GM12865 (cell line): ENCODE data around the gene MFSD1.

Experiments
- DNase-seq: peaks from one replicate; pipeline ENCODE4 v3.0.0; 2010; ENCODE audit warnings: low read depth
- H3K4me3 ChIP-seq: 2 replicates; pipeline ENCODE4 v1.5.1; 2011; ENCODE audit warnings: mild to moderate bottlenecking, low read depth, low read length, control low read depth
- TF ChIP-seq, protein P1 (sequence below): IDR thresholded peaks from 2 replicates; pipeline ENCODE4 v1.5.1; 2011; ENCODE audit warnings: low read length, control low read depth, low read depth, inconsistent platforms; ENCODE audit not compliant: insufficient read depth; ENCODE audit errors: missing control alignments

MFSD1 gene

DNA sequence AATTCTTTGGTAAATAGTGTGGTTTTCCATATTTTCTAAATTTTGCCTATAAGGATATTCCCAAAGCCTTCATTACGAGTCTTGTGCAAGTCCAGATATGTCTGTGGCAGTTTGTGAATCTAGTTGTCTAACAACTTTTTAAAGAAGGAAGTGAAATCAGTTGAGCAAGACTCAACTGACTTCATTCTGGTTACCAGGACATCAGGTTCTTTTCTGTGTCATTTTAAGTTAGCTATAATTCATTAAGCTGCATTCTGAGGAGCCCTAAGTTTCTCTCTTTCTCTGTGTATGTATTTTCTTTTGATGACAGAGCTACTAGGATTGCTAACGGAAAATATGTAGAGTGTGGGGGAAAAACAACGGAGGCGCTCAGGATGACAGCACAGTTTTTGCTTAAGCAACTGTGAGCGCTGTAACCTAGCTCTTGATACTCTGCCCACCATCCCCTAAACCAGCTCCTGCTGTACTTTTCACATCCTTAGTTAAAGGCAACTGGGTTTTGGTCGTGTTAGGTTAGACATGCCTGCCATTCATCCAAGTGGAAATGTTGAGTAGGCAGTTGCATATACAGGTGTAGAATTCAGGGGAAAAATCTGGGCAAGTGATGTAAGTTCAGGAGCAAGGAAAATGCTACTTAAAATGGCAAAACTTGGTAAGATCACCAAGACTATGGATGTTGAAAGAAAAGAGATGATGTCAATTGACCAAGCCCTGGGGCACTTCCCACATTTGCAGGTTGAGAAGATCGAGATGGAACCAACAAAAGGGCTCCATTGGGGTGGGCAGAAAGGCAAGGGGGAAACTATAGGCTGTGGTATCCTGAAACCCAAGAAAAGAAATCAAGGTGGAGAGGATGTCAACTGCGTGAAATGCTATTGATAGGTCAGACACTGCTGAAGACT is 9.2 kb downstream of the MFSD1 start:
- TF ChIP-seq, protein P1, sequence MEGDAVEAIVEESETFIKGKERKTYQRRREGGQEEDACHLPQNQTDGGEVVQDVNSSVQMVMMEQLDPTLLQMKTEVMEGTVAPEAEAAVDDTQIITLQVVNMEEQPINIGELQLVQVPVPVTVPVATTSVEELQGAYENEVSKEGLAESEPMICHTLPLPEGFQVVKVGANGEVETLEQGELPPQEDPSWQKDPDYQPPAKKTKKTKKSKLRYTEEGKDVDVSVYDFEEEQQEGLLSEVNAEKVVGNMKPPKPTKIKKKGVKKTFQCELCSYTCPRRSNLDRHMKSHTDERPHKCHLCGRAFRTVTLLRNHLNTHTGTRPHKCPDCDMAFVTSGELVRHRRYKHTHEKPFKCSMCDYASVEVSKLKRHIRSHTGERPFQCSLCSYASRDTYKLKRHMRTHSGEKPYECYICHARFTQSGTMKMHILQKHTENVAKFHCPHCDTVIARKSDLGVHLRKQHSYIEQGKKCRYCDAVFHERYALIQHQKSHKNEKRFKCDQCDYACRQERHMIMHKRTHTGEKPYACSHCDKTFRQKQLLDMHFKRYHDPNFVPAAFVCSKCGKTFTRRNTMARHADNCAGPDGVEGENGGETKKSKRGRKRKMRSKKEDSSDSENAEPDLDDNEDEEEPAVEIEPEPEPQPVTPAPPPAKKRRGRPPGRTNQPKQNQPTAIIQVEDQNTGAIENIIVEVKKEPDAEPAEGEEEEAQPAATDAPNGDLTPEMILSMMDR, result no peak
- H3K4me3 ChIP-seq, result no peak overlapping the region
- no peak for DNase-seq

DNA sequence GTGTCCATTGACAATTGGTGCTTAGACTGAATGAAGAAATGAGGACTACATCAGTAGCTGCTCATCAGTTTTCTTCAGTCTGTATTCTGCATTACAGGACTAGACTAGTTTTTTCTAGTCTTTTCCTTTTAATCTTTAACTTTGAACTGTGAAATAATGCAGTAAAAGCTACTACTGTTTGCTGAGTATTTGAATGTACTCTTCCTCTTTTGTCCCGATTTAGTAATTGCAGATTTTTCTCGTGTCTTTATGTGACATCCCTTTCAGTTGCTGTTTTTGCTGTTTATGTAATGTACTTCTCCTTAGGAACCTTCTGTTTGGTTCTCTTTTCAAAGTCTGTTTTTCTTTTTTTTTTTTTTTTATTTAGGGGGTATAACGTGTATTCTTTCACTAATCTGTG is 17.4 kb downstream of the MFSD1 start:
- DNase-seq, result no peak
- TF ChIP-seq, protein P1, result no peak

DNA sequence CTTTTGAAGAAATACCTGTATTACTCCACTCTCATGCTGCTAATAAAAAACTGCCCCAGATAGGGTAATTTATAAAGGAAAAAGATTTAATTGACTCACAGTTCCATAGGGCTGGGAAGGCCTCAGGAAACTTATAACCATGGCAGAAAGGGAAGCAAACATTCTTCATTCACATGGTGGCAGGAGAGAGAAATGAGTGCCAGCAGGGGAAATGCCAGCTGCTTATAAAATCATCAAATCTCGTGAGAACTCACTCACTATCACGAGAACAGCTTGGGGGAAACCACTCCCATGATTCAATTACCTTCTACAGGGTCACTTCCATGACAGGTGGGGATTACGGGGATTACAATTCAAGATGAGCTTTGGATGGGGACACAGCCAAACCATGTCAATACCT is 18.7 kb downstream of the MFSD1 start:
- no peak for DNase-seq
- no peak overlapping the region for H3K4me3 ChIP-seq
- TF ChIP-seq, protein P1, result no peak

More for the DNA sequence above, 17.4 kb downstream of the MFSD1 start:
- no peak overlapping the region for H3K4me3 ChIP-seq

DNA sequence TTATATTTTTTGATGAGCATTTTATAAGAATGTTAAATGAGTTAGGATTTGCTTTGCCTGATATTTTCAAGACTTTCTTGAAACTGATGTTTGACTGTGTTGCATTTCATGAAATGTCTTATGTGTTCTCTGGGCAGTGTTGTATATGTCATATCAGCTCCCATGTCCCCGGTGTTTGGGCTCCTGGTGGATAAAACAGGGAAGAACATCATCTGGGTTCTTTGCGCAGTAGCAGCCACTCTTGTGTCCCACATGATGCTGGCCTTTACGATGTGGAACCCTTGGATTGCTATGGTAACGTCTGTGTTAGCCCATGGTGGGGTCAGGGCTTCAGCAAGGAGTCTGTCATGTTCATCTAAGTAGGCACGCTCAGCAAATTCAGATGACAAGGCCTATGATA is 20.0 kb downstream of the MFSD1 start:
- TF ChIP-seq, protein P1, result no peak
- no peak overlapping the region for H3K4me3 ChIP-seq
- no peak for DNase-seq

DNA sequence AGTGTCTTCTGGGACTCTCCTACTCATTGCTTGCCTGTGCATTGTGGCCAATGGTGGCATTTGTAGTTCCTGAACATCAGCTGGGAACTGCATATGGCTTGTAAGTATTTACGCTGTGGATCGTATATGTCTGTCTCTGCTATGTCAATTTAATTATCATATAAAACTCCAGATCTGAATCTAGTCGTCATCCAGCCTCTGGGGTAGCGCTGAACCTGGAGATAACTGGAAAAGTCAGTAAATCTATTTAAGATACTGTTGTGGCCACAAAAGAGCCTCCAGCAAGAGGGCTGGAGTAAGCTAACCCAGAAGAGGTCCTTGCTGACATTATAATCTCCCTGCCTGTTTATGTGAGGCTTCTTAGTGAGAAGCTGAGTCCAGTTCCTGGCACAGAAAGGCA is 21.6 kb downstream of the MFSD1 start:
- H3K4me3 ChIP-seq, result no peak overlapping the region
- TF ChIP-seq, protein P1, result no peak
- DNase-seq, result no peak

DNA sequence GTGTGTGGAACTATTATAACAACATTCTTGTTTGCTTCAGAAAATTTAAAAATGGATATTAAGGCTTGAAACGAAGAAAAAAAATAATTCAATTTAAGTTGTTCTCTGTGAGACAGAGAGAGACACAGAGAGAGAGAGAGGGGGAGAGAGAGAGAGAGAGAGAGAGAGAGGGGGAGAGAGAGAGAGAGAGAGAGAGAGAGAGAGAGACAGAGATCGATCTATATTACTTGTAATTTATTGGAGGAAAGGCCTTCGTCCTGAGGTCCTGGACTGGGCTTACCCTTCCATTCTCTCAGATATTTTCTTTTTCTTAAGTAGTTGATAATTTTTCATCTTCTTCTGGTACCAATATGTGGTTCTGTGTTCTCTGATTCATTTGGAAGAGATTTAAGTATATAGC is 25.9 kb downstream of the MFSD1 start:
- H3K4me3 ChIP-seq, result no peak overlapping the region
- no peak for DNase-seq
- TF ChIP-seq, protein P1, result no peak
